Lower lobe of right lung (tissue), 2 donors: ENCODE data around the gene IFNW1. TPM values are rescaled to one million over a fixed set of nuclear protein-coding genes. Genes with fewer than 3 reads are reported as not detected.

Experiments used
- ATAC-seq, 2 donors: fragments of 200-7000 bp; cut with Tn5 transposase; one replicate each; pipeline ENCODE4 v1.9.1; 2020 to 2022; ENCODE audit warnings: mild to moderate bottlenecking in 2 of 2, moderate library complexity in 2 of 2
- DNase-seq: peaks from one replicate; pipeline ENCODE4 v3.0.0-alpha.2; 2020
- H3K27ac ChIP-seq: fragments of 200-600 bp; one replicate; pipeline ENCODE4 v1.8.0; 2022
- H3K27me3 ChIP-seq: fragments of 200-600 bp; one replicate; pipeline ENCODE4 v1.8.0; 2022; ENCODE audit warnings: low read depth
- H3K36me3 ChIP-seq: fragments of 200-600 bp; one replicate; pipeline ENCODE4 v1.8.0; 2022; ENCODE audit warnings: mild to moderate bottlenecking
- H3K4me1 ChIP-seq: fragments of 200-600 bp; one replicate; pipeline ENCODE4 v1.8.0; 2022
- H3K4me3 ChIP-seq: fragments of 200-600 bp; one replicate; pipeline ENCODE4 v1.8.0; 2022; ENCODE audit warnings: mild to moderate bottlenecking
- H3K9me3 ChIP-seq: fragments of 200-600 bp; one replicate; pipeline ENCODE4 v1.8.0; 2022
- CTCF ChIP-seq: fragments of 200-600 bp; IDR thresholded peaks from one replicate; pipeline ENCODE4 v1.8.0; 2022; ENCODE audit warnings: antibody characterized with exemption, mild to moderate bottlenecking
- intact Hi-C: fragments of 100-400 bp; cut with DNase I; formaldehyde crosslinking; loops from one replicate; pipeline ENCODE4 v1.11.0; 2022
- total RNA-seq: library from RNA; stranded (reverse); fragmentation: NEBNext Ultra II Directional; extraction: Animal tissue kit (Norgen Biotek cat#: 25700); gene quantifications from one replicate; pipeline ENCODE4 v1.2.1, GENCODE V29; 2021
- donor health status: DM: no; HTN: yes; CAD: no; lungs with severe emphysema.

IFNW1 gene
- total RNA-seq, 1 donor from 2014 or later: not detected

- TF ChIP-seq CTCF: no peak
- ATAC-seq (peak; percentile 36 to 78), DNase-seq (no peak)
- intact Hi-C loops: no loop called here
- no peaks in the 10 kb centered on the region for H3K36me3 ChIP-seq
- H3K27me3 ChIP-seq: no peaks in the 10 kb centered on the region
- H3K27ac ChIP-seq: no peak overlapping the region
- H3K4me1 ChIP-seq: no peaks in the 10 kb centered on the region
- H3K4me3 ChIP-seq: no peak overlapping the region
- no peaks in the 10 kb centered on the region for H3K9me3 ChIP-seq
Observed at GRCh38 chr9:21119093-21119770, 22.4 kb downstream of the IFNW1 start.

- Histone ChIP-seq H3K36me3 (no peaks in the 10 kb centered on the region), H3K27me3 (no peaks in the 10 kb centered on the region), H3K4me3 (no peak overlapping the region), H3K4me1 (no peaks in the 10 kb centered on the region), H3K27ac (no peak overlapping the region), H3K9me3 (no peaks in the 10 kb centered on the region)
- no peak for TF ChIP-seq CTCF
- no peak for DNase-seq
- intact Hi-C loops: no loop called here
- ATAC-seq: no peak
Observed at GRCh38 chr9:21114311-21114710, 27.3 kb downstream of the IFNW1 start.

GRCh38 chr9:21110708-21111576, 30.7 kb downstream of the IFNW1 start:
- no peak overlapping the region for H3K27ac ChIP-seq
- intact Hi-C loops: no loop called here
- DNase-seq (no peak), ATAC-seq (peak; percentile 87 to 92)
- TF ChIP-seq CTCF: peak; percentile 79
- H3K27me3 ChIP-seq: no peaks in the 10 kb centered on the region
- no peaks in the 10 kb centered on the region for H3K9me3 ChIP-seq
- H3K36me3 ChIP-seq: no peaks in the 10 kb centered on the region
- H3K4me3 ChIP-seq: no peak overlapping the region
- no peaks in the 10 kb centered on the region for H3K4me1 ChIP-seq

DNA sequence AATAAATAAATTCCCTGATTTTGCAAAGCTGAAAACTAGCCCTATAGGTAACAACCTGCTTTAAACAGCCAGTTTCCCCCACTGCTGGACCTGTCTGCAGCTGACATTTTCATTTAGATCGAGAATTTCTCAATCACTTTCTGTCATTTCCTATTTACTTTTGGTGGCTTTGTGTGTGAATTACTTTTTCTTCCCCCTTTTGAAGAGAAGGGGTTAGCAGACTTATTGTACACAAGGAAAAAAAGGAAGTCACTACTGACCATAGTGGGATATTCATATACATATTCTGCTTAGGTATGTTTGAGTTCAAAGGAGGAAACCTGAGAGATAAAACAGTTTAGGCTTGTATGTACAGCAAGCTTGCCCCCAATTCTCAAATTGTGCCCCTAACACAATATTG, 36.8 kb downstream of the IFNW1 start:
- no peak overlapping the region for H3K4me3 ChIP-seq
- TF ChIP-seq CTCF: no peak
- H3K27ac ChIP-seq: no peak overlapping the region
- H3K4me1 ChIP-seq: no peaks in the 10 kb centered on the region
- no peaks in the 10 kb centered on the region for H3K27me3 ChIP-seq
- no peaks in the 10 kb centered on the region for H3K9me3 ChIP-seq
- ATAC-seq (peak; percentile 19 to 38), DNase-seq (no peak)
- intact Hi-C loops: loop anchor here (10.0 kb wide), 1 partner anchor 220 kb away; no protein-coding TSS in a partner anchor
- H3K36me3 ChIP-seq: no peaks in the 10 kb centered on the region

DNA sequence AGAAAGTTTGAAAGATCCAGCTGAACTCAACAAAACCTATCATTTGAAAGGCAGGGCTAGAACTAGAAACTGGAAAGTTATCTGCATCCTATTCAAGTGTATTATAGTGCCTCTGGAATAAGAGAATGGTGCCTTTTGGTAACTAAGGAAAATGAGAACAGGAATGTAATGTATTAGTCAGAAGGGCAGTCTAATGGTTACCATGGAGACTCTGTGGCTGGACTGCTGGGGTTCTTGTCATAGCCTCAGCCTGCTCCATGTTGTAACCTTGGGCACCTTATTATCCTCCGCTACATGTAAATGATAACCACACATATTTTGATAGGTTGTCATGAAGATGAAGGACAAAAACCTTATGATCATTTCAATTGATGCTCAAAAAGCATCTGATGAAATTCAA, 39.3 kb downstream of the IFNW1 start:
- Histone ChIP-seq H3K36me3 (no peaks in the 10 kb centered on the region), H3K27ac (no peak overlapping the region), H3K4me3 (no peak overlapping the region), H3K27me3 (no peaks in the 10 kb centered on the region), H3K4me1 (peaks cover 1% of the 10 kb centered on the region), H3K9me3 (no peaks in the 10 kb centered on the region)
- no peak for TF ChIP-seq CTCF
- no peak for ATAC-seq
- no peak for DNase-seq
- intact Hi-C loops: loop anchor here (10.0 kb wide), 1 partner anchor 218 kb away; no protein-coding TSS in a partner anchor
